ENCODE results near the gene PCLO. TPM values are rescaled to one million over a fixed set of nuclear protein-coding genes. Genes with fewer than 3 reads are reported as not detected.

The PCLO gene
- total and polyA plus RNA-seq, 3 experiments from 2014 or later: not detected

- no peaks in the 10 kb centered on the region for H3K27me3 ChIP-seq (ENCODE audit: insufficient read depth, low read length, poor library complexity, severe bottlenecking)
- Mint-ChIP-seq H3K36me3 (no peaks in the 10 kb centered on the region), H3K9me3 (peaks cover 0 to 12% (median 6%) of the 10 kb centered on the region in 5 donors), H3K27ac (no peak overlapping the region), H3K4me1 (no peaks in the 10 kb centered on the region), H3K27me3 (peaks cover 0 to 4% of the 10 kb centered on the region in 2 donors), H3K4me3 (no peak overlapping the region)
- CTCF ChIA-PET: no interaction called here
- H3K36me3 ChIP-seq (ENCODE audit: insufficient read depth, low read length): no peaks in the 10 kb centered on the region
- no peak overlapping the region for H3K27ac ChIP-seq (ENCODE audit: low read depth, low read length)
- POLR2A ChIA-PET: no interaction called here
- H3K9me3 ChIP-seq (ENCODE audit: low read length): no peaks in the 10 kb centered on the region
- H3K4me1 ChIP-seq (ENCODE audit: insufficient read depth, low read length): no peaks in the 10 kb centered on the region
- DNase-seq: no peak
- H3K4me3 ChIP-seq (ENCODE audit: low read length): no peak overlapping the region
These were observed 346.4 kb downstream of the PCLO start for GRCh38 chr7:82816272-82816671.

- Histone ChIP-seq H3K4me3 (ENCODE audit: low read length) (no peak overlapping the region), H3K4me1 (ENCODE audit: insufficient read depth, low read length) (no peaks in the 10 kb centered on the region), H3K9me3 (ENCODE audit: low read length) (no peaks in the 10 kb centered on the region), H3K27me3 (ENCODE audit: insufficient read depth, low read length, poor library complexity, severe bottlenecking) (no peaks in the 10 kb centered on the region), H3K27ac (ENCODE audit: low read depth, low read length) (no peak overlapping the region), H3K36me3 (ENCODE audit: insufficient read depth, low read length) (no peaks in the 10 kb centered on the region)
- DNase-seq: no peak
- no peaks in the 10 kb centered on the region for H3K27me3 Mint-ChIP-seq
- no peaks in the 10 kb centered on the region for H3K4me1 Mint-ChIP-seq
- H3K9me3 Mint-ChIP-seq: peaks cover 0 to 6% (median 0%) of the 10 kb centered on the region in 5 donors
- no peak overlapping the region for H3K4me3 Mint-ChIP-seq
- CTCF ChIA-PET: interaction anchor here (1.0 kb wide), 1 partner anchor 10 kb away, joined by 3 read pairs; no protein-coding TSS in a partner anchor
- no peaks in the 10 kb centered on the region for H3K36me3 Mint-ChIP-seq
- no peak overlapping the region for H3K27ac Mint-ChIP-seq
- POLR2A ChIA-PET: no interaction called here
These were observed 352.0 kb downstream of the PCLO start for GRCh38 chr7:82810558-82811259.

GRCh38 chr7:82808633-82809032 is 354.1 kb downstream of the PCLO start:
- H3K4me3 ChIP-seq (ENCODE audit: low read length): no peak overlapping the region
- H3K36me3 ChIP-seq (ENCODE audit: insufficient read depth, low read length): no peaks in the 10 kb centered on the region
- H3K27me3 ChIP-seq (ENCODE audit: insufficient read depth, low read length, poor library complexity, severe bottlenecking): no peaks in the 10 kb centered on the region
- Mint-ChIP-seq H3K27me3 (no peaks in the 10 kb centered on the region), H3K4me3 (no peak overlapping the region), H3K27ac (no peak overlapping the region), H3K36me3 (no peaks in the 10 kb centered on the region), H3K9me3 (peaks cover 0 to 8% (median 0%) of the 10 kb centered on the region in 5 donors), H3K4me1 (no peaks in the 10 kb centered on the region)
- no peaks in the 10 kb centered on the region for H3K9me3 ChIP-seq (ENCODE audit: low read length)
- no peaks in the 10 kb centered on the region for H3K4me1 ChIP-seq (ENCODE audit: insufficient read depth, low read length)
- ChIA-PET CTCF (no interaction called here), POLR2A (no interaction called here)
- no peak for DNase-seq
- H3K27ac ChIP-seq (ENCODE audit: low read depth, low read length): no peak overlapping the region

GRCh38 chr7:82805527-82805960 is 357.1 kb downstream of the PCLO start:
- no peaks in the 10 kb centered on the region for H3K27me3 Mint-ChIP-seq
- Histone ChIP-seq H3K27me3 (ENCODE audit: insufficient read depth, low read length, poor library complexity, severe bottlenecking) (no peaks in the 10 kb centered on the region), H3K36me3 (ENCODE audit: insufficient read depth, low read length) (no peaks in the 10 kb centered on the region), H3K4me1 (ENCODE audit: insufficient read depth, low read length) (no peaks in the 10 kb centered on the region), H3K9me3 (ENCODE audit: low read length) (no peaks in the 10 kb centered on the region), H3K4me3 (ENCODE audit: low read length) (no peak overlapping the region), H3K27ac (ENCODE audit: low read depth, low read length) (no peak overlapping the region)
- no peaks in the 10 kb centered on the region for H3K4me1 Mint-ChIP-seq
- no peak for DNase-seq
- peaks cover 0 to 14% (median 0%) of the 10 kb centered on the region in 5 donors for H3K9me3 Mint-ChIP-seq
- POLR2A ChIA-PET: no interaction called here
- no peak overlapping the region for H3K27ac Mint-ChIP-seq
- H3K4me3 Mint-ChIP-seq: no peak overlapping the region
- no peaks in the 10 kb centered on the region for H3K36me3 Mint-ChIP-seq
- CTCF ChIA-PET: no interaction called here

GRCh38 chr7:82803411-82803810 is 359.3 kb downstream of the PCLO start:
- ChIA-PET POLR2A (no interaction called here), CTCF (no interaction called here)
- Histone ChIP-seq H3K27ac (ENCODE audit: low read depth, low read length) (no peak overlapping the region), H3K27me3 (ENCODE audit: insufficient read depth, low read length, poor library complexity, severe bottlenecking) (no peaks in the 10 kb centered on the region), H3K4me3 (ENCODE audit: low read length) (no peak overlapping the region), H3K36me3 (ENCODE audit: insufficient read depth, low read length) (no peaks in the 10 kb centered on the region), H3K9me3 (ENCODE audit: low read length) (no peaks in the 10 kb centered on the region), H3K4me1 (ENCODE audit: insufficient read depth, low read length) (no peaks in the 10 kb centered on the region)
- Mint-ChIP-seq H3K9me3 (peaks cover 0 to 14% (median 3%) of the 10 kb centered on the region in 5 donors), H3K36me3 (no peaks in the 10 kb centered on the region), H3K4me1 (no peaks in the 10 kb centered on the region), H3K4me3 (no peak overlapping the region), H3K27me3 (no peaks in the 10 kb centered on the region), H3K27ac (no peak overlapping the region)
- DNase-seq: no peak

GRCh38 chr7:82789883-82790609 is 372.6 kb downstream of the PCLO start:
- no peak for DNase-seq
- H3K27ac ChIP-seq (ENCODE audit: low read depth, low read length): no peak overlapping the region
- ChIA-PET CTCF (no interaction called here), POLR2A (no interaction called here)
- H3K9me3 Mint-ChIP-seq: peaks cover 0 to 10% (median 5%) of the 10 kb centered on the region in 5 donors
- H3K4me3 ChIP-seq (ENCODE audit: low read length): no peak overlapping the region
- H3K36me3 ChIP-seq (ENCODE audit: insufficient read depth, low read length): no peaks in the 10 kb centered on the region
- H3K4me3 Mint-ChIP-seq: no peak overlapping the region
- no peaks in the 10 kb centered on the region for H3K36me3 Mint-ChIP-seq
- H3K9me3 ChIP-seq (ENCODE audit: low read length): no peaks in the 10 kb centered on the region
- no peak overlapping the region for H3K27ac Mint-ChIP-seq
- H3K27me3 ChIP-seq (ENCODE audit: insufficient read depth, low read length, poor library complexity, severe bottlenecking): no peaks in the 10 kb centered on the region
- H3K4me1 ChIP-seq (ENCODE audit: insufficient read depth, low read length): no peaks in the 10 kb centered on the region
- H3K27me3 Mint-ChIP-seq: no peaks in the 10 kb centered on the region
- H3K4me1 Mint-ChIP-seq: no peaks in the 10 kb centered on the region

- no peak overlapping the region for H3K4me3 Mint-ChIP-seq
- Histone ChIP-seq H3K9me3 (ENCODE audit: low read length) (no peaks in the 10 kb centered on the region), H3K27me3 (ENCODE audit: insufficient read depth, low read length, poor library complexity, severe bottlenecking) (no peaks in the 10 kb centered on the region), H3K36me3 (ENCODE audit: insufficient read depth, low read length) (no peaks in the 10 kb centered on the region), H3K27ac (ENCODE audit: low read depth, low read length) (no peak overlapping the region), H3K4me3 (ENCODE audit: low read length) (no peak overlapping the region), H3K4me1 (ENCODE audit: insufficient read depth, low read length) (no peaks in the 10 kb centered on the region)
- no peak for DNase-seq
- no peaks in the 10 kb centered on the region for H3K36me3 Mint-ChIP-seq
- H3K27me3 Mint-ChIP-seq: peaks cover 0 to 2% of the 10 kb centered on the region in 2 donors
- CTCF ChIA-PET: no interaction called here
- H3K4me1 Mint-ChIP-seq: no peaks in the 10 kb centered on the region
- POLR2A ChIA-PET: no interaction called here
- peaks cover 0 to 8% (median 4%) of the 10 kb centered on the region in 5 donors for H3K9me3 Mint-ChIP-seq
- no peak overlapping the region for H3K27ac Mint-ChIP-seq
These were observed 384.7 kb downstream of the PCLO start for GRCh38 chr7:82778021-82778420.

GRCh38 chr7:82762880-82763279 is 399.8 kb downstream of the PCLO start:
- H3K36me3 ChIP-seq (ENCODE audit: insufficient read depth, low read length): no peaks in the 10 kb centered on the region
- ChIA-PET CTCF (no interaction called here), POLR2A (no interaction called here)
- Mint-ChIP-seq H3K36me3 (no peaks in the 10 kb centered on the region), H3K4me3 (no peak overlapping the region), H3K4me1 (no peaks in the 10 kb centered on the region), H3K27me3 (no peaks in the 10 kb centered on the region), H3K27ac (no peak overlapping the region), H3K9me3 (peaks cover 0 to 13% (median 3%) of the 10 kb centered on the region in 5 donors)
- no peaks in the 10 kb centered on the region for H3K4me1 ChIP-seq (ENCODE audit: insufficient read depth, low read length)
- H3K27me3 ChIP-seq (ENCODE audit: insufficient read depth, low read length, poor library complexity, severe bottlenecking): no peaks in the 10 kb centered on the region
- no peak overlapping the region for H3K4me3 ChIP-seq (ENCODE audit: low read length)
- no peak overlapping the region for H3K27ac ChIP-seq (ENCODE audit: low read depth, low read length)
- DNase-seq: no peak
- no peaks in the 10 kb centered on the region for H3K9me3 ChIP-seq (ENCODE audit: low read length)
